Gastroesophageal sphincter (tissue), 3 donors: ENCODE data around the gene SV2C.

Experiments
- CTCF ChIP-seq, 4 experiments: fragments of 200-600 bp in 2 of 4; fragments of 450-650 bp in 2 of 4; sonication (generic) in 1 of 4; IDR thresholded peaks; one replicate each; pipeline ENCODE4 v1.5.1; 2017 to 2019; ENCODE audit warnings: antibody characterized with exemption in 4 of 4, mild to moderate bottlenecking in 2 of 4, moderate library complexity in 2 of 4
- POLR2A ChIP-seq, 2 donors: fragments of 450-650 bp; IDR thresholded peaks; one replicate each; pipeline ENCODE4 v1.6.1; 2017; ENCODE audit warnings: antibody characterized with exemption in 2 of 2, mild to moderate bottlenecking in 2 of 2, moderate library complexity in 1 of 2

- TF ChIP-seq CTCF (IDR thresholded peaks at IDR 0.05) (no peak), POLR2A (IDR thresholded peaks at IDR 0.05) (no peak)
Observed at GRCh38 chr5:76199336-76200318, 116.4 kb downstream of the SV2C start.
